KOPT-K1 (cell line): ENCODE data around the gene SNTB2.

Experiments
- H3K27ac ChIP-seq: fragments of 200-600 bp; sonication (generic); 2 replicates; pipeline ENCODE4 v1.5.1; 2016; ENCODE audit warnings: antibody characterized with exemption, mild to moderate bottlenecking, low read depth, low read length; ENCODE audit not compliant: poor library complexity, severe bottlenecking
- H3K36me3 ChIP-seq: fragments of 200-600 bp; sonication (generic); 2 replicates; pipeline ENCODE4 v1.5.1; 2017; ENCODE audit warnings: antibody characterized with exemption, mild to moderate bottlenecking, low read length, moderate library complexity; ENCODE audit not compliant: insufficient read depth
- H3K9me3 ChIP-seq: fragments of 200-600 bp; sonication (generic); 2 replicates; pipeline ENCODE4 v1.5.1; 2017; ENCODE audit warnings: antibody characterized with exemption, low read length, mild to moderate bottlenecking; ENCODE audit not compliant: insufficient read depth, poor library complexity, severe bottlenecking

Gene SNTB2

GRCh38 chr16:69307856-69308255 is 120.9 kb downstream of the SNTB2 start:
- H3K9me3 ChIP-seq, result no peaks in the 10 kb centered on the region
- no peak overlapping the region for H3K27ac ChIP-seq
- no peaks in the 10 kb centered on the region for H3K36me3 ChIP-seq

- Histone ChIP-seq H3K36me3 (peaks cover 14% of the 10 kb centered on the region), H3K27ac (no peak overlapping the region), H3K9me3 (no peaks in the 10 kb centered on the region)
Measured at GRCh38 chr16:69309316-69309715, 122.4 kb downstream of the SNTB2 start.

- Histone ChIP-seq H3K36me3 (peaks cover 30% of the 10 kb centered on the region), H3K9me3 (no peaks in the 10 kb centered on the region), H3K27ac (peak within 1 kb of the TSS; percentile 88)
Measured at GRCh38 chr16:69310653-69311532, 123.9 kb downstream of the SNTB2 start, which contains the start of gene VPS4A. VPS4A (plus strand) TSS chr16:69311350; CDS start chr16:69311512, 162 bp downstream.

GRCh38 chr16:69311533-69312387 is 124.8 kb downstream of the SNTB2 start:
- H3K9me3 ChIP-seq, result no peaks in the 10 kb centered on the region
- H3K36me3 ChIP-seq, result peaks cover 39% of the 10 kb centered on the region
- H3K27ac ChIP-seq, result peak overlapping the region; percentile 88

GRCh38 chr16:69313469-69313868 is 126.5 kb downstream of the SNTB2 start:
- no peak overlapping the region for H3K27ac ChIP-seq
- no peaks in the 10 kb centered on the region for H3K9me3 ChIP-seq
- peaks cover 55% of the 10 kb centered on the region for H3K36me3 ChIP-seq

GRCh38 chr16:69314534-69314933 is 127.6 kb downstream of the SNTB2 start:
- no peak overlapping the region for H3K27ac ChIP-seq
- H3K36me3 ChIP-seq, result peaks cover 66% of the 10 kb centered on the region
- H3K9me3 ChIP-seq, result no peaks in the 10 kb centered on the region

GRCh38 chr16:69315486-69316311 is 128.7 kb downstream of the SNTB2 start:
- H3K27ac ChIP-seq, result no peak overlapping the region
- peaks cover 78% of the 10 kb centered on the region for H3K36me3 ChIP-seq
- H3K9me3 ChIP-seq, result no peaks in the 10 kb centered on the region

- no peak overlapping the region for H3K27ac ChIP-seq
- peaks cover 87% of the 10 kb centered on the region for H3K36me3 ChIP-seq
Measured at GRCh38 chr16:69316595-69317034, 129.7 kb downstream of the SNTB2 start.

GRCh38 chr16:69318177-69318910 is 131.4 kb downstream of the SNTB2 start:
- Histone ChIP-seq H3K36me3 (peaks cover 100% of the 10 kb centered on the region), H3K27ac (no peak overlapping the region)

More at GRCh38 chr16:69316595-69317034, 129.7 kb downstream of the SNTB2 start:
- H3K9me3 ChIP-seq, result no peaks in the 10 kb centered on the region

GRCh38 chr16:69318911-69319289 is 131.9 kb downstream of the SNTB2 start:
- Histone ChIP-seq H3K27ac (no peak overlapping the region), H3K9me3 (no peaks in the 10 kb centered on the region), H3K36me3 (peaks cover 100% of the 10 kb centered on the region)

More at GRCh38 chr16:69318177-69318910, 131.4 kb downstream of the SNTB2 start:
- H3K9me3 ChIP-seq, result no peaks in the 10 kb centered on the region

- H3K9me3 ChIP-seq, result no peaks in the 10 kb centered on the region
- H3K27ac ChIP-seq, result no peak overlapping the region
- H3K36me3 ChIP-seq, result peaks cover 100% of the 10 kb centered on the region
Measured at GRCh38 chr16:69319381-69319780, 132.4 kb downstream of the SNTB2 start.

GRCh38 chr16:69319826-69320739 is 133.1 kb downstream of the SNTB2 start:
- Histone ChIP-seq H3K27ac (no peak overlapping the region), H3K9me3 (no peaks in the 10 kb centered on the region), H3K36me3 (peaks cover 100% of the 10 kb centered on the region)

- no peaks in the 10 kb centered on the region for H3K9me3 ChIP-seq
- H3K27ac ChIP-seq, result no peak overlapping the region
- peaks cover 100% of the 10 kb centered on the region for H3K36me3 ChIP-seq
Measured at GRCh38 chr16:69320740-69321073, 133.7 kb downstream of the SNTB2 start.
